Liver (tissue), 9 donors: ENCODE measurements around the gene DDX20. TPM values are rescaled to one million over a fixed set of nuclear protein-coding genes. Genes with fewer than 3 reads are reported as not detected.
A peak's percentile ranks its signal among the peaks of the same experiment; 100 is the strongest.

Experiments used
- DNase-seq: peaks from one replicate; pipeline ENCODE4 v3.0.0-alpha.2; 2017; ENCODE audit warnings: low spot score
- H3K27ac ChIP-seq, 2 donors: one replicate each; pipeline ENCODE4 v1.7.0; 2013; ENCODE audit warnings: inconsistent platforms in 2 of 2, low read length in 2 of 2, control low read depth in 1 of 2, low read depth in 1 of 2, mild to moderate bottlenecking in 1 of 2
- H3K27me3 ChIP-seq, 4 donors: one replicate each; pipeline versions ENCODE4 v1.6.1 to v1.7.0; 2013; ENCODE audit warnings: low read length in 3 of 4, inconsistent platforms in 1 of 4, mild to moderate bottlenecking in 1 of 4, moderate library complexity in 1 of 4; ENCODE audit not compliant: control insufficient read depth in 4 of 4, insufficient read depth in 4 of 4
- H3K36me3 ChIP-seq, 4 donors: one replicate each; pipeline versions ENCODE4 v1.6.1 to v1.7.0; 2013; ENCODE audit warnings: low read length in 3 of 4, mild to moderate bottlenecking in 3 of 4, low read depth in 1 of 4, moderate library complexity in 1 of 4; ENCODE audit not compliant: control insufficient read depth in 4 of 4, insufficient read depth in 3 of 4
- H3K4me1 ChIP-seq, 4 donors: one replicate each; pipeline versions ENCODE4 v1.6.1 to v1.7.0; 2013; ENCODE audit warnings: low read length in 3 of 4, mild to moderate bottlenecking in 3 of 4, moderate library complexity in 1 of 4; ENCODE audit not compliant: control insufficient read depth in 4 of 4, insufficient read depth in 4 of 4
- H3K4me3 ChIP-seq, 3 donors: one replicate each; pipeline versions ENCODE4 v1.6.1 to v1.7.0; 2013; ENCODE audit warnings: low read length in 3 of 3, control low read depth in 1 of 3, low read depth in 1 of 3, mild to moderate bottlenecking in 1 of 3
- H3K9ac ChIP-seq, 2 donors: one replicate each; pipeline ENCODE4 v1.7.0; 2013; ENCODE audit warnings: low read length in 2 of 2, mild to moderate bottlenecking in 2 of 2, moderate library complexity in 2 of 2, control low read depth in 1 of 2, low read depth in 1 of 2
- H3K9me3 ChIP-seq, 4 donors: one replicate each; pipeline versions ENCODE4 v1.6.1 to v1.7.0; 2013; ENCODE audit warnings: low read length in 3 of 4; ENCODE audit not compliant: control insufficient read depth in 4 of 4
- EGR1 ChIP-seq, 2 donors: IDR thresholded peaks; 2 replicates each; pipeline ENCODE4 v1.6.1; 2016 to 2018; ENCODE audit warnings: antibody characterized with exemption in 2 of 2, low read depth in 2 of 2
- FOXA1 ChIP-seq: IDR thresholded peaks from 2 replicates; pipeline ENCODE4 v1.6.1; 2016; ENCODE audit warnings: antibody characterized with exemption
- FOXA2 ChIP-seq: IDR thresholded peaks from 2 replicates; pipeline ENCODE4 v1.6.1; 2016; ENCODE audit warnings: antibody characterized with exemption
- GABPA ChIP-seq, 2 donors: IDR thresholded peaks in 1 of 2; conservative IDR thresholded peaks in 1 of 2; 2 replicates each; pipeline ENCODE4 v1.6.1; 2016; ENCODE audit warnings: antibody characterized with exemption in 2 of 2, mild to moderate bottlenecking in 1 of 2, moderate library complexity in 1 of 2
- HNF4A ChIP-seq, 2 donors: conservative IDR thresholded peaks; 2 replicates each; pipeline ENCODE4 v1.6.1; 2016; ENCODE audit warnings: antibody characterized with exemption in 2 of 2, mild to moderate bottlenecking in 2 of 2
- NR2F2 ChIP-seq: IDR thresholded peaks from 2 replicates; pipeline ENCODE4 v1.6.1; 2016; ENCODE audit warnings: antibody characterized with exemption
- RAD21 ChIP-seq, 2 donors: IDR thresholded peaks; 2 replicates each; pipeline ENCODE4 v1.6.1; 2016; ENCODE audit warnings: antibody characterized with exemption in 2 of 2, mild to moderate bottlenecking in 2 of 2
- REST ChIP-seq: IDR thresholded peaks from 2 replicates; pipeline ENCODE4 v1.6.1; 2016; ENCODE audit warnings: antibody characterized with exemption, mild to moderate bottlenecking
- RXRA ChIP-seq, 2 donors: IDR thresholded peaks; 2 replicates each; pipeline ENCODE4 v1.6.1; 2017 to 2018; ENCODE audit warnings: antibody characterized with exemption in 2 of 2, mild to moderate bottlenecking in 1 of 2
- SP1 ChIP-seq: IDR thresholded peaks from 2 replicates; pipeline ENCODE4 v1.6.1; 2018; ENCODE audit warnings: antibody characterized with exemption, mild to moderate bottlenecking
- YY1 ChIP-seq: IDR thresholded peaks from 2 replicates; pipeline ENCODE4 v1.6.1; 2016; ENCODE audit warnings: antibody characterized with exemption, mild to moderate bottlenecking
- ZBTB33 ChIP-seq: IDR thresholded peaks from 2 replicates; pipeline ENCODE4 v1.6.1; 2016; ENCODE audit warnings: antibody characterized with exemption
- whole genome bisulfite sequencing: extraction: QIAGEN DNeasy Blood & Tissue Kit; methylation state at CpG from one replicate; pipeline ENCODE4 v1.1.7; 2013; 5-methylcytosine and 5-hydroxymethylcytosine counted together
- polyA plus RNA-seq, 2 donors: library from polyadenylated mRNA; stranded (reverse) in 1 of 2; unstranded in 1 of 2; fragments of 200-250 nt in 1 of 2; fragments of >200 nt in 1 of 2; fragmentation: Nextera tagmentation in 1 of 2; extraction: Ambion mirVana in 1 of 2; gene quantifications; one replicate each; pipeline versions ENCODE4 v1.2.1 to v1.2.3, GENCODE V29; 2013 to 2015
- total RNA-seq, 2 donors: library from RNA; depleted of rRNA; stranded (reverse); fragments of >200 nt; gene quantifications; one replicate each; pipeline ENCODE4 v1.2.3, GENCODE V29; 2014
- TF ChIP-seq, protein P1 (sequence below): IDR thresholded peaks from 2 replicates; pipeline ENCODE4 v1.6.1; 2016; ENCODE audit warnings: antibody characterized with exemption
- TF ChIP-seq, protein P2 (sequence below): fragments of 150-350 bp; IDR thresholded peaks from 2 replicates; pipeline ENCODE4 v1.5.1; 2017; ENCODE audit warnings: improper control_type of control experiment, low read depth, low read length; ENCODE audit not compliant: missing input control
- donor health status: healthy.
- donor health status: healthy.
- donor health status: healthy.
- donor health status: healthy.
- donor health status: healthy.

Gene DDX20
- 1 to 10 TPM; 6.6 to 8.6 TPM for total RNA-seq
- 1 to 10 TPM; 2.3 to 2.7 TPM for polyA plus RNA-seq

- peak within 1 kb of the TSS; percentile 78 to 99 (median 82) for H3K4me3 ChIP-seq
- H3K36me3 ChIP-seq, result peaks cover 0 to 4% (median 0%) of the 10 kb centered on the region in 4 donors
- H3K9me3 ChIP-seq, result no peaks in the 10 kb centered on the region
- peak; percentile 91 for DNase-seq
- peak within 1 kb of the TSS; percentile 91 to 95 for H3K27ac ChIP-seq
- H3K4me1 ChIP-seq, result peaks cover 1 to 25% (median 15%) of the 10 kb centered on the region in 4 donors
- H3K27me3 ChIP-seq, result no peaks in the 10 kb centered on the region
- TF ChIP-seq FOXA2, result no peak
- TF ChIP-seq SP1, result peak; percentile 68
- no peak for TF ChIP-seq FOXA1
- TF ChIP-seq HNF4A (conservative IDR thresholded peaks at IDR 0.05), result no peak
- no peak for TF ChIP-seq EGR1 (IDR thresholded peaks at IDR 0.05; ENCODE audit: low read depth in 2 of 2)
- peak; percentile 68 to 70 for TF ChIP-seq RAD21 (IDR thresholded peaks at IDR 0.05)
- TF ChIP-seq, protein P1, sequence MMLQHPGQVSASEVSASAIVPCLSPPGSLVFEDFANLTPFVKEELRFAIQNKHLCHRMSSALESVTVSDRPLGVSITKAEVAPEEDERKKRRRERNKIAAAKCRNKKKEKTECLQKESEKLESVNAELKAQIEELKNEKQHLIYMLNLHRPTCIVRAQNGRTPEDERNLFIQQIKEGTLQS, result peak; percentile 36
- peak; percentile 35 to 83 for TF ChIP-seq GABPA (IDR thresholded peaks at IDR 0.05 in 1 of 2, conservative IDR thresholded peaks at IDR 0.05 in 1 of 2)
- TF ChIP-seq, protein P2, sequence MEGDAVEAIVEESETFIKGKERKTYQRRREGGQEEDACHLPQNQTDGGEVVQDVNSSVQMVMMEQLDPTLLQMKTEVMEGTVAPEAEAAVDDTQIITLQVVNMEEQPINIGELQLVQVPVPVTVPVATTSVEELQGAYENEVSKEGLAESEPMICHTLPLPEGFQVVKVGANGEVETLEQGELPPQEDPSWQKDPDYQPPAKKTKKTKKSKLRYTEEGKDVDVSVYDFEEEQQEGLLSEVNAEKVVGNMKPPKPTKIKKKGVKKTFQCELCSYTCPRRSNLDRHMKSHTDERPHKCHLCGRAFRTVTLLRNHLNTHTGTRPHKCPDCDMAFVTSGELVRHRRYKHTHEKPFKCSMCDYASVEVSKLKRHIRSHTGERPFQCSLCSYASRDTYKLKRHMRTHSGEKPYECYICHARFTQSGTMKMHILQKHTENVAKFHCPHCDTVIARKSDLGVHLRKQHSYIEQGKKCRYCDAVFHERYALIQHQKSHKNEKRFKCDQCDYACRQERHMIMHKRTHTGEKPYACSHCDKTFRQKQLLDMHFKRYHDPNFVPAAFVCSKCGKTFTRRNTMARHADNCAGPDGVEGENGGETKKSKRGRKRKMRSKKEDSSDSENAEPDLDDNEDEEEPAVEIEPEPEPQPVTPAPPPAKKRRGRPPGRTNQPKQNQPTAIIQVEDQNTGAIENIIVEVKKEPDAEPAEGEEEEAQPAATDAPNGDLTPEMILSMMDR, result peak; percentile 83
- TF ChIP-seq RXRA (IDR thresholded peaks at IDR 0.05), result peak in 1 of 2 donors; percentile 26
- TF ChIP-seq YY1, result peak; percentile 96
- peak; percentile 14 for TF ChIP-seq NR2F2
- peak; percentile 32 for TF ChIP-seq REST
- TF ChIP-seq ZBTB33, result peak; percentile 99
- H3K9ac ChIP-seq, result peak within 1 kb of the TSS; percentile 63 to 87
- WGBS, result under 1% methylated on average over 67 of the region's 67 CpGs
Measured at GRCh38 chr1:111755331-111756123, at the start of gene DDX20. Gene DDX20, plus strand, starts transcription at chr1:111755901. Its CDS starts 24 bp downstream, at chr1:111755925.
